Spleen (tissue), 11 donors: ENCODE measurements around the gene KRTAP6-2. TPM values are rescaled to one million over a fixed set of nuclear protein-coding genes. Genes with fewer than 3 reads are reported as not detected.

Source experiments
- DNase-seq: peaks from one replicate; pipeline ENCODE4 v3.0.0-alpha.2; 2020
- H3K27ac ChIP-seq, 8 donors: fragments of 200-600 bp; sonication (generic) in 7 of 8; 1 replicate in 4 of 8; 2 replicates in 4 of 8; pipeline versions ENCODE4 v1.5.0 to v1.8.0; 2016 to 2021; ENCODE audit warnings: inconsistent platforms in 4 of 8, mild to moderate bottlenecking in 4 of 8, moderate library complexity in 1 of 8
- H3K27me3 ChIP-seq, 7 donors: fragments of 200-600 bp; sonication (generic) in 6 of 7; replicated peaks in 1 of 7; 1 replicate in 4 of 7; 2 replicates in 3 of 7; pipeline versions ENCODE4 v1.5.0 to v1.8.0; 2016 to 2021; ENCODE audit warnings: inconsistent platforms in 3 of 7, mild to moderate bottlenecking in 1 of 7
- H3K36me3 ChIP-seq, 6 donors: fragments of 200-600 bp; sonication (generic) in 5 of 6; 1 replicate in 4 of 6; 2 replicates in 2 of 6; pipeline versions ENCODE4 v1.5.0 to v1.8.0; 2016 to 2021; ENCODE audit warnings: inconsistent platforms in 2 of 6
- H3K4me1 ChIP-seq, 6 donors: fragments of 200-600 bp; sonication (generic) in 5 of 6; 1 replicate in 3 of 6; 2 replicates in 3 of 6; pipeline versions ENCODE4 v1.5.0 to v1.8.0; 2016 to 2021; ENCODE audit warnings: inconsistent platforms in 3 of 6
- H3K4me3 ChIP-seq, 8 donors: fragments of 200-600 bp; sonication (generic) in 7 of 8; 1 replicate in 4 of 8; 2 replicates in 4 of 8; pipeline versions ENCODE4 v1.5.0 to v1.8.0; 2016 to 2021; ENCODE audit warnings: inconsistent platforms in 4 of 8, mild to moderate bottlenecking in 4 of 8, moderate library complexity in 2 of 8
- H3K9me3 ChIP-seq, 8 donors: fragments of 200-600 bp; sonication (generic) in 7 of 8; 1 replicate in 4 of 8; 2 replicates in 4 of 8; pipeline versions ENCODE4 v1.5.0 to v1.8.0; 2016 to 2021; ENCODE audit warnings: inconsistent platforms in 4 of 8
- CTCF ChIP-seq, 11 experiments: fragments of 200-600 bp in 7 of 11; fragments of 450-650 bp in 4 of 11; sonication (generic) in 4 of 11; IDR thresholded peaks in 8 of 11; conservative IDR thresholded peaks in 3 of 11; 1 replicate in 7 of 11; 2 replicates in 4 of 11; pipeline versions ENCODE4 v1.4.0 to v1.8.0; 2016 to 2021; ENCODE audit warnings: antibody characterized with exemption in 11 of 11, inconsistent platforms in 4 of 11, mild to moderate bottlenecking in 1 of 11
- POLR2A ChIP-seq, 3 donors: fragments of 450-650 bp; IDR thresholded peaks; one replicate each; pipeline ENCODE4 v1.5.1; 2017; ENCODE audit warnings: antibody characterized with exemption in 3 of 3, mild to moderate bottlenecking in 1 of 3
- POLR2AphosphoS5 ChIP-seq, 3 donors: sonication (generic); formaldehyde crosslinking; IDR thresholded peaks; one replicate each; pipeline ENCODE4 v1.5.1; 2017; ENCODE audit warnings: antibody characterized with exemption in 3 of 3
- WGBS, 5 donors: extraction: QIAGEN DNeasy Blood & Tissue Kit in 3 of 5; methylation state at CpG; one replicate each; pipeline versions ENCODE4 v1.1.5 to v1.1.7; 2013 to 2018; 5-methylcytosine and 5-hydroxymethylcytosine counted together
- intact Hi-C: fragments of 100-400 bp; cut with DNase I; formaldehyde crosslinking; loops from one replicate; pipeline ENCODE4 v1.15.0; 2023; ENCODE audit warnings: low total_unique reads
- polyA plus RNA-seq, 3 donors: library from polyadenylated mRNA; stranded (reverse); fragments of 200-250 nt; gene quantifications; one replicate each; pipeline ENCODE4 v1.2.1, GENCODE V29; 2013
- small RNA-seq, 4 donors: library from RNA; depleted of rRNA; stranded (forward); fragments of <200 nt; gene quantifications; one replicate each; pipeline ENCODE3, GENCODE V24; 2016
- total RNA-seq, 7 donors: library from RNA; depleted of rRNA in 3 of 7; stranded (reverse); fragments of >200 nt in 3 of 7; fragmentation: NEBNext Ultra II Directional in 4 of 7; extraction: Animal tissue kit (Norgen Biotek cat#: 25700) in 4 of 7; gene quantifications; one replicate each; pipeline versions ENCODE4 v1.1.0 to v1.2.1, GENCODE V29; 2016 to 2021
- donor health status: healthy with polysubstance abuse.
- donor health status: DM: no; HTN: no; CAD: no; lungs with moderate emphysema.
- donor health status: DM: no; HTN: no; CAD: no.
- donor health status: Bipolar disorder and iron deficiency.
- donor health status: healthy.
- donor health status: DM: no; HTN: no; CAD: no.
- donor health status: DM: yes; HTN: yes; CAD: no.

Gene KRTAP6-2
- total and polyA plus RNA-seq, 10 donors: not detected

DNA sequence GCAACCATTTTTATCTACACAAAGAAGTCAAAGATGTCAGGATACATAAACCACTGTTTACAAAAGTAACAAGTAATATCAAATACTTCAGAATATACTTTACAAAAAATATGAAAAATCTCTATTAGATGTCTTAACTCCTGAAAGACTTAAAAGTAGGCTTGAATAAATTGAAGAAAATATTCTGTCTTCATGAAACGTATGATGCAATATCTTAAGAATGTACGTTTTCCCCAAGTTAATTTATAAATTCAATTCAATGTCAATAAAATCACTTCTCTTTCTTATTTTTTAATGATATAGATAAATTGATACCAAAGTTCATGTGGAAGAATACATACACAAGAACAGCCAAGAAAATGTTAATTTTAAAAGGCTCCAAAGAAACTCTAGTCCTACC lies 43.6 kb downstream of the KRTAP6-2 start:
- TF ChIP-seq CTCF (IDR thresholded peaks at IDR 0.05 in 8 of 11, conservative IDR thresholded peaks at IDR 0.05 in 3 of 11) (no peak), POLR2A (IDR thresholded peaks at IDR 0.05) (no peak), POLR2AphosphoS5 (IDR thresholded peaks at IDR 0.05) (no peak)
- WGBS, 5 donors: 62 to 91% (median 82%) methylated on average over 2 of the region's 2 CpGs
- no peak for DNase-seq
- H3K27me3 ChIP-seq: no peaks in the 10 kb centered on the region
- H3K27ac ChIP-seq: no peak overlapping the region
- H3K4me3 ChIP-seq: no peak overlapping the region
- H3K4me1 ChIP-seq: no peaks in the 10 kb centered on the region
- intact Hi-C loops: no loop called here
- peaks cover 0 to 14% (median 7%) of the 10 kb centered on the region in 8 donors for H3K9me3 ChIP-seq
- H3K36me3 ChIP-seq: no peaks in the 10 kb centered on the region

DNA sequence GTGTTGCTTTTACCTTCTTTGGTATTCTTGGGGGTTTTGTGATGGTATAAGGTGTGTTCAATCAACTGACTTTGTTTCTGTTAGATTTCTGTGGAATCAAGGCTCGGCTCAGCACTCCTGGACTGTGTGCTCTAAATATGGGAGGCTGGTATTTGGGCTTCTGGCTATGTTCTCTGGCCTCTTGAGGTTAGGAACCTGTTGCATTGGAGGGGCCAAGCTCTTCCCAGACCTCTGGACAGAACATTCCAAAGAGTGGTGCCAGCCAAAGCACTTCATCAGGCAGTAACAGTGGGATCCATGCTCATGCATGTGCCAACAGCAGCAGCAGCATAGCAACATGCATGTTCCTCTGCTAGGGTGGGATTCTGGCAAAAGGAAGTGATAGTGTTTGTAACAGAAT lies 45.9 kb downstream of the KRTAP6-2 start:
- no peak for DNase-seq
- no peak overlapping the region for H3K4me3 ChIP-seq
- no peaks in the 10 kb centered on the region for H3K27me3 ChIP-seq
- H3K4me1 ChIP-seq: no peaks in the 10 kb centered on the region
- peaks cover 0 to 14% (median 7%) of the 10 kb centered on the region in 8 donors for H3K9me3 ChIP-seq
- 43 to 68% (median 63%) methylated on average over 1 of the region's 1 CpG for WGBS, 5 donors
- no peak for TF ChIP-seq POLR2A (IDR thresholded peaks at IDR 0.05)
- no peak for TF ChIP-seq POLR2AphosphoS5 (IDR thresholded peaks at IDR 0.05)
- no peaks in the 10 kb centered on the region for H3K36me3 ChIP-seq
- H3K27ac ChIP-seq: no peak overlapping the region
- intact Hi-C loops: no loop called here

Small RNA genes within 50 kb of the gene (small RNA-seq; reads per million reads assigned to genes)
- gene KRTAP20-1: 0 reads per million in 4 donors
- 0 reads per million in 4 donors for gene KRTAP20-3
- gene KRTAP20-4: 0 reads per million in 4 donors
- gene KRTAP22-1: 0 reads per million in 4 donors
- gene KRTAP22-2: 0 reads per million in 4 donors

Other genes starting within 250 kb of the KRTAP6-2 start
- gene KRTAP13-2, start 226.6 kb downstream of the KRTAP6-2 start, total RNA-seq: not detected
- not detected for gene KRTAP13-2, start 226.6 kb downstream of the KRTAP6-2 start, polyA plus RNA-seq
- not detected for gene KRTAP13-1, start 202.9 kb downstream of the KRTAP6-2 start, total RNA-seq
- not detected for gene KRTAP13-1, start 202.9 kb downstream of the KRTAP6-2 start, polyA plus RNA-seq
- not detected for gene KRTAP13-3, start 173.0 kb downstream of the KRTAP6-2 start, total RNA-seq
- not detected for gene KRTAP13-3, start 173.0 kb downstream of the KRTAP6-2 start, polyA plus RNA-seq
- not detected for gene KRTAP13-4, start 168.7 kb downstream of the KRTAP6-2 start, total RNA-seq
- not detected for gene KRTAP13-4, start 168.7 kb downstream of the KRTAP6-2 start, polyA plus RNA-seq
- not detected for gene KRTAP15-1, start 158.6 kb downstream of the KRTAP6-2 start, total RNA-seq
- not detected for gene KRTAP15-1, start 158.6 kb downstream of the KRTAP6-2 start, polyA plus RNA-seq
- gene KRTAP19-1, start 118.5 kb downstream of the KRTAP6-2 start, total RNA-seq: not detected
- not detected for gene KRTAP19-1, start 118.5 kb downstream of the KRTAP6-2 start, polyA plus RNA-seq
- not detected for gene KRTAP19-2, start 111.5 kb downstream of the KRTAP6-2 start, total RNA-seq
- not detected for gene KRTAP19-2, start 111.5 kb downstream of the KRTAP6-2 start, polyA plus RNA-seq
- not detected for gene KRTAP19-3, start 106.9 kb downstream of the KRTAP6-2 start, total RNA-seq
- gene KRTAP19-3, start 106.9 kb downstream of the KRTAP6-2 start, polyA plus RNA-seq: not detected
- not detected for gene KRTAP19-4, start 101.7 kb downstream of the KRTAP6-2 start, total RNA-seq
- gene KRTAP19-4, start 101.7 kb downstream of the KRTAP6-2 start, polyA plus RNA-seq: not detected
- gene KRTAP19-5, start 96.8 kb downstream of the KRTAP6-2 start, total RNA-seq: not detected
- not detected for gene KRTAP19-5, start 96.8 kb downstream of the KRTAP6-2 start, polyA plus RNA-seq
- not detected for gene KRTAP19-6, start 57.0 kb downstream of the KRTAP6-2 start, total RNA-seq
- not detected for gene KRTAP19-6, start 57.0 kb downstream of the KRTAP6-2 start, polyA plus RNA-seq
- gene KRTAP19-7, start 37.6 kb downstream of the KRTAP6-2 start, total RNA-seq: not detected
- not detected for gene KRTAP19-7, start 37.6 kb downstream of the KRTAP6-2 start, polyA plus RNA-seq
- gene KRTAP22-2, start 8.5 kb downstream of the KRTAP6-2 start, total RNA-seq: not detected
- gene KRTAP22-2, start 8.5 kb downstream of the KRTAP6-2 start, polyA plus RNA-seq: not detected
- gene KRTAP6-3, start 6.5 kb downstream of the KRTAP6-2 start, total RNA-seq: not detected
- not detected for gene KRTAP6-3, start 6.5 kb downstream of the KRTAP6-2 start, polyA plus RNA-seq
- not detected for gene KRTAP22-1, start 2.2 kb upstream of the KRTAP6-2 start, total RNA-seq
- gene KRTAP22-1, start 2.2 kb upstream of the KRTAP6-2 start, polyA plus RNA-seq: not detected
- not detected for gene KRTAP6-1, start 15.0 kb upstream of the KRTAP6-2 start, total RNA-seq
- gene KRTAP6-1, start 15.0 kb upstream of the KRTAP6-2 start, polyA plus RNA-seq: not detected
- gene KRTAP20-1, start 17.5 kb upstream of the KRTAP6-2 start, total RNA-seq: not detected
- gene KRTAP20-1, start 17.5 kb upstream of the KRTAP6-2 start, polyA plus RNA-seq: not detected
- gene KRTAP20-4, start 21.7 kb upstream of the KRTAP6-2 start, total RNA-seq: not detected
- gene KRTAP20-4, start 21.7 kb upstream of the KRTAP6-2 start, polyA plus RNA-seq: not detected
- gene KRTAP20-2, start 36.3 kb upstream of the KRTAP6-2 start, total RNA-seq: not detected
- not detected for gene KRTAP20-2, start 36.3 kb upstream of the KRTAP6-2 start, polyA plus RNA-seq
- not detected for gene KRTAP20-3, start 44.0 kb upstream of the KRTAP6-2 start, total RNA-seq
- not detected for gene KRTAP20-3, start 44.0 kb upstream of the KRTAP6-2 start, polyA plus RNA-seq
- gene KRTAP21-3, start 119.9 kb upstream of the KRTAP6-2 start, total RNA-seq: not detected
- gene KRTAP21-3, start 119.9 kb upstream of the KRTAP6-2 start, polyA plus RNA-seq: not detected
- gene KRTAP21-2, start 148.4 kb upstream of the KRTAP6-2 start, total RNA-seq: not detected
- not detected for gene KRTAP21-2, start 148.4 kb upstream of the KRTAP6-2 start, polyA plus RNA-seq
- gene KRTAP21-1, start 156.5 kb upstream of the KRTAP6-2 start, total RNA-seq: not detected
- not detected for gene KRTAP21-1, start 156.5 kb upstream of the KRTAP6-2 start, polyA plus RNA-seq
- gene KRTAP8-1, start 214.4 kb upstream of the KRTAP6-2 start, total RNA-seq: not detected
- gene KRTAP8-1, start 214.4 kb upstream of the KRTAP6-2 start, polyA plus RNA-seq: not detected
- gene KRTAP7-1, start 230.9 kb upstream of the KRTAP6-2 start, total RNA-seq: not detected
- not detected for gene KRTAP7-1, start 230.9 kb upstream of the KRTAP6-2 start, polyA plus RNA-seq